Measurements from ENCODE around the gene KLHDC8B.

GRCh38 chr3:49131040-49131439 is 40.4 kb upstream of the KLHDC8B start:
- TF ChIP-seq POLR2A (IDR thresholded peaks at IDR 0.05; ENCODE audit: low read depth, low read length) = no peak
- no peak for TF ChIP-seq CTCF (IDR thresholded peaks at IDR 0.05; ENCODE audit: extremely low read depth in 1 of 2, insufficient read depth in 1 of 2, low read depth in 1 of 2, low read length in 2 of 2)

Measured in endothelial cell of umbilical vein (primary cell).